HEK293 (cell line): ENCODE measurements around the gene GJB2.

Experiments used
- CTCF ChIP-seq: fragments of 450-650 bp; formaldehyde crosslinking; IDR thresholded peaks from 2 replicates; pipeline ENCODE4 v1.5.1; 2016; ENCODE audit warnings: missing biosample characterization, missing genetic modification characterization
- ELK4 ChIP-seq: IDR thresholded peaks from 2 replicates; pipeline ENCODE4 v1.6.1; 2011; ENCODE audit warnings: mild to moderate bottlenecking, low read depth, low read length, borderline replicate concordance
- HOXC10 ChIP-seq: sonication (generic); formaldehyde crosslinking; IDR thresholded peaks from 2 replicates; pipeline ENCODE4 v1.8.1; 2023; ENCODE audit warnings: mild to moderate bottlenecking, missing genetic modification reagents
- KLF17 ChIP-seq: fragments of 450-650 bp; formaldehyde crosslinking; IDR thresholded peaks from 2 replicates; pipeline ENCODE4 v1.5.1; 2016; ENCODE audit warnings: missing biosample characterization, missing genetic modification characterization
- REST ChIP-seq: fragments of 450-650 bp; formaldehyde crosslinking; IDR thresholded peaks from 2 replicates; pipeline ENCODE4 v1.5.1; 2016; ENCODE audit warnings: missing biosample characterization, missing genetic modification characterization
- ZEB2 ChIP-seq: fragments of 450-650 bp; formaldehyde crosslinking; IDR thresholded peaks from 2 replicates; pipeline ENCODE4 v1.5.1; 2016; ENCODE audit warnings: missing biosample characterization, missing genetic modification characterization
- ZNF510 ChIP-seq: fragments of 450-650 bp; formaldehyde crosslinking; IDR thresholded peaks from 2 replicates; pipeline ENCODE4 v1.5.1; 2018; ENCODE audit warnings: mild to moderate bottlenecking, missing genetic modification characterization, missing biosample characterization; ENCODE audit not compliant: insufficient replicate concordance

- no peak for TF ChIP-seq KLF17 (tag by site-specific recombination)
- TF ChIP-seq REST (tag by site-specific recombination): no peak
- no peak for TF ChIP-seq ELK4
- TF ChIP-seq ZEB2 (tag by site-specific recombination): no peak
- TF ChIP-seq HOXC10 (CRISPR knock-in tag): no peak
- TF ChIP-seq ZNF510 (tag by site-specific recombination): no peak
- TF ChIP-seq CTCF (tag by site-specific recombination): no peak
Observed at GRCh38 chr13:20173116-20173746, 19.5 kb downstream of the GJB2 start.
